Rectal smooth muscle tissue (tissue), 1 donor: ENCODE results near the gene ABHD17C.
A peak's percentile ranks its signal among the peaks of the same experiment; 100 is the strongest.

Source experiments
- H3K27ac ChIP-seq: one replicate; pipeline ENCODE4 v1.7.0; 2013; ENCODE audit warnings: low read depth, low read length, inconsistent platforms
- H3K27me3 ChIP-seq: one replicate; pipeline ENCODE4 v1.7.0; 2013; ENCODE audit warnings: low read length; ENCODE audit not compliant: control insufficient read depth, insufficient read depth
- H3K36me3 ChIP-seq: one replicate; pipeline ENCODE4 v1.7.0; 2013; ENCODE audit warnings: low read length; ENCODE audit not compliant: control insufficient read depth, insufficient read depth
- H3K4me1 ChIP-seq: one replicate; pipeline ENCODE4 v1.7.0; 2013; ENCODE audit warnings: low read length; ENCODE audit not compliant: control insufficient read depth, insufficient read depth
- H3K4me3 ChIP-seq: one replicate; pipeline ENCODE4 v1.7.0; 2013; ENCODE audit warnings: low read length
- H3K9ac ChIP-seq: one replicate; pipeline ENCODE4 v1.7.0; 2013; ENCODE audit warnings: low read length

ABHD17C gene

DNA sequence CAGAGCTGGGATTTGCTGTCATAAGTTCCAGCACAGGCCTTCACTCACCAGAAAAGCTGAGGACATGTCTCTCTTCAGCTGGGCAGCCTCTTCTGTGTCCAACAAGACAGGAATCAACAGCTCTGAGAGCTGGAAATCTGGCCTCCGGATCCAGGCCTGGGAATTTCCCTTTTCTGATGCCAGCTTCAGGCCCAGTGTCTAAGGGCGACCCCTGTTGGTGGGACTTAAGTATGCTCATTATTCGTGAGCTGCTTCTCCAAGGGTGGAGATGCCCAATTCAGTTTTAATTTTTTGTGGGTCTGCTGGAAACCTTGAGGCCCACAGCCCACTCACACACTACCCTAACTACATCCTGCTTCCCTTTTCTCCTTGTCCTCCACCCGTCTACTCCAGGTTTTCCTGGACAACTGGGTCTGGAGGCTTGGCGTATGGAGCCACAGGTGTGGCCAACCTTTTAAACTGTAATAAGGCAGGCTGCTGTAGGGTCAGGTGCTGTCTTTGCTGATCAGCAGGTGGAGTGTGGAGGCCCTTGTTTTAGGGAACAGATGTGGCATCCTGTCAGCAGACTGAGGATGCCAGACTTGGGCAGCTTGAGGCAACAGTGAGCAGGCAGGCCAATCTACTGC lies 81.4 kb downstream of the ABHD17C start:
- Histone ChIP-seq H3K9ac (no peak overlapping the region), H3K27me3 (no peaks in the 10 kb centered on the region), H3K4me1 (peaks cover 7% of the 10 kb centered on the region), H3K36me3 (no peaks in the 10 kb centered on the region), H3K27ac (no peak overlapping the region), H3K4me3 (no peak overlapping the region)

DNA sequence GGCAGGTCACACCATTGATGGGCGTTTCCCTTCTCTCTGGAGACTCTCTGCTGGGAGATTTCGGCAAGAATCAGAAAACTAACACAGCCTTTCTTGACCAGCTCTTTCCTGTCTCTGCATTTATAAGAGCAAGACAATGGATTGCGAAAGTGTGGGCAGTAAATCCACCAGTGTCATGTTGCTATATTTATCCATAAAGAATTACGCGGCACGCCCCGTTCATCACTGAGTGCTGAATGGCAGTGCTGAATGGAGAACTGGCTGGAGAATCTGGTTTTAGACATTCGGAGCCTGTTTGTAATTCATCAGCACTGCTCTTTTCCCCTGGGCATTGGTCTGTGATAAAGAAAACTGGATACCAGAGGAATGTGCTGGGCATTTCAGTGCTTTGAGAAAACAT lies 82.0 kb downstream of the ABHD17C start:
- Histone ChIP-seq H3K4me1 (peaks cover 7% of the 10 kb centered on the region), H3K27me3 (no peaks in the 10 kb centered on the region), H3K36me3 (no peaks in the 10 kb centered on the region), H3K9ac (no peak overlapping the region), H3K4me3 (no peak overlapping the region), H3K27ac (no peak overlapping the region)

DNA sequence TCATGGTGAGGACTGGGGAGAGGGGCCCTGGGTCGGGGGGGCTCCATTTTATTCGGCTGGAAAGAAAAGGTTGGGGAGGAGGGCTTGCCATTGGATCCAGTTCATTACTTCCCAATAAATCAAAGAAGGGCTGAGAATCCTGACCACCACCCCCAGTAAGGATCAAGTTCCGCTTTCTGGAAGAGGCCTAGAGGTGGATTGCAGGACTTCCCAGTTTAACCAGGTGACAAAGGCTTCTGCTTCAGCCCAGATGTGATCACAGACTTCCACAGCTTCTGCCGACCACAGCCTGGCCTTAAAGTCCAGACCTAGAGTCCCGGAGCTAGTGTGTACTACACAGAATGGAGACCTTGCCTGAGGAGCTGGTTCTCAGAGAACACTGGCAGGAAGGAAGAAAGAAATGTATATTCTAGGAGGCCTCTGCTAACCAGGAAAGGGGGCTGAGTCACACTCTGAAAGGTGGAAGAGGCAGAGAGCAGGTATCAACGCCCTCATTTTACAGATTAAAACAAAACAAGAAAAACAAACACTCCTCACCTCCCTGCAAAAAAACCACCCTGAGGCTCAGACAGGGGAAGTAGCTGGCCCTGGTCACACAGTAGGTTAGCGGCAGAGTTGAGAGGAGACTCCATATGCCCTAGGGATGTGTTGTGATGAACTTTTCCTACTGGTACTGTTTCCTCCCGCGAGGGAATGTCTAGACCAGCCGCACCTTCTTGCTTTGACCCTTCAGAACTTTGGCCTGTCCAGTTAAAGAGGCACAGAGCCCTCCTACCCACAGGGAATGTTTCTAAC lies 82.9 kb downstream of the ABHD17C start:
- Histone ChIP-seq H3K4me1 (peaks cover 7% of the 10 kb centered on the region), H3K27ac (no peak overlapping the region), H3K9ac (no peak overlapping the region), H3K4me3 (no peak overlapping the region), H3K27me3 (no peaks in the 10 kb centered on the region), H3K36me3 (no peaks in the 10 kb centered on the region)

DNA sequence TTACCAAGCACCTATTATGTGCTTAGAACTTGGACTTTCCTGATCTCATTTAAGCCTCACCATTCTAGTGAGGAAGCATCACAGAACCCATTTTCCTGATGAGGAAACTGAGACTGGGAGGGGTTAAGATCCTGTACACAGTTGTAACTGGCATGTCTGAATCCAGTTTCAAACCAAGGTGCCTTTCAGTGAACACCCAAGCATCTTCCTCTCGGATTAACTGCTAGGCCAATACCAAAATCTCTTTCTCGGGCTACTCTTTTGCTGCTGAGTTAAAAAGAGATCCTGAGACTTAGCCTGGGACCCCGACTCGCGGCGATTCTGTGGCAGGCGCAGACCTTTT lies 83.5 kb downstream of the ABHD17C start:
- Histone ChIP-seq H3K27me3 (no peaks in the 10 kb centered on the region), H3K4me1 (peaks cover 7% of the 10 kb centered on the region), H3K4me3 (peak overlapping the region; percentile 60), H3K36me3 (no peaks in the 10 kb centered on the region), H3K27ac (no peak overlapping the region), H3K9ac (no peak overlapping the region)

DNA sequence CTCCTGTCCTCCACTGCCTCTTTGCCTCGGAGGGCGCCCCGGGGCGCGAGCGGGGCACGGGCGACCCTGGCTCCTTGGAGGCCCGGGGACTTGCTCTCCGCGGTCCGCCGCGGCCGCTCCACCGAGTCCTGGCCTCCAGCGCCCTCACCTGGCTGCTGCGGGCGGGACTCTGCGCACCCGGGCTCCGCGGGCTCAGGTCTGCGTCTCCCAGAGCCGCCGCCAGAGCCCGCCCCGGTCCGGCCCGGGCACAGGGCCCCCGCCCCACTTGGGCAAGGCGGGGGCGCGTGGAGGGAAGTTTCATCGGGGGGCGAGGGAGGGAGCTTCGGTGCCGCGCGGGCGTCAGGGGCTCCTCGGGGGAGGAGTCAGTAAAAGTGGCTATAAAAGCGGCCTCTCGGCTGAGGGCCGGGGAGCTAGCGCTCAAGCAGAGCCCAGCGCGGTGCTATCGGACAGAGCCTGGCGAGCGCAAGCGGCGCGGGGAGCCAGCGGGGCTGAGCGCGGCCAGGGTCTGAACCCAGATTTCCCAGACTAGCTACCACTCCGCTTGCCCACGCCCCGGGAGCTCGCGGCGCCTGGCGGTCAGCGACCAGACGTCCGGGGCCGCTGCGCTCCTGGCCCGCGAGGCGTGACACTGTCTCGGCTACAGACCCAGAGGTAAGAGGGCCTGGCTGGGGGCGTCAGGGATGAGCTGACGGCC lies 84.0 kb downstream of the ABHD17C start, which contains the start of gene CEMIP:
Gene CEMIP, plus strand, starts transcription at position 407 of the 694 bp plus-strand sequence. CDS start 94,510 bp downstream, outside the sequence.
- H3K36me3 ChIP-seq, result no peaks in the 10 kb centered on the region
- H3K27ac ChIP-seq, result no peak within 1 kb of the TSS
- no peak within 1 kb of the TSS for H3K9ac ChIP-seq
- peak within 1 kb of the TSS; percentile 60 for H3K4me3 ChIP-seq
- H3K27me3 ChIP-seq, result no peaks in the 10 kb centered on the region
- peaks cover 7% of the 10 kb centered on the region for H3K4me1 ChIP-seq

DNA sequence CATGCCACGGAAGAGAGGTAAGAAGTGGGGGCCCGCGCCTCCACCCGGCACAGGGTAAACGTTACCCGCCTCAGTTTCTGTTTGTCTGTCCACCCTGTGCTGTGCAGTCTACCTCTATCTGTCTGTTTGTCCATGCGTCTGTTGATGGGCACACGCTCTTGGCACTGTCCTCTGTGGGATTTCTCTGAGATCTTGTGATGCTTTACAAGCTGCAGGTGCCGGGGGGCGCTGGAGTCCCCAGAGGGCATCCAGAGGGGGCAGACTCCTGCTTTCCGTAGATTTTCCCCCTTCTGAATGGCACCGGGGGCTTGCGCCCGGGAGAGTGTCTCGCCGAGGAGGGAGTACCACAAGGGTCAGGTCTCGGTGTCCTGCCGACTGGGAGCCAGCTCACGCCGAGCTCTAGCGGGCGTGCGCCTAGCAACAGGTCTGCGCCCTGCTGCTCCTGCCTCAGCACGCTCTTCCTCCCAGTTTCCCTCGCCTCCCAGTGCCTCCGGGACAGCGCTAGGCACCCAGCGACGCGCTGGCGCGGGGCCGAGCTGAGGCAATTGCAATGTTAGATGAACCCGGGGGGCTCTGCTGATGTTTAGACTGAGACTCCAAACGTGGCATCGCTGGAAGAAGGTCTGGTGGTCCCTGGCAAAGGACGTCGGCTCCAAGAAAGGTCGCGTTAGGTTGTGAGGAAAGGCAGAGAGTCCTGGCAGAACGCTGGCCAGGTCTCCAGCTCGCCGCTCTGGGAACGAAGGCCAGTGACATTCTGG lies 84.7 kb downstream of the ABHD17C start:
- peaks cover 7% of the 10 kb centered on the region for H3K4me1 ChIP-seq
- H3K27ac ChIP-seq, result no peak overlapping the region
- H3K27me3 ChIP-seq, result no peaks in the 10 kb centered on the region
- H3K36me3 ChIP-seq, result no peaks in the 10 kb centered on the region
- H3K4me3 ChIP-seq, result peak overlapping the region; percentile 60
- H3K9ac ChIP-seq, result no peak overlapping the region

DNA sequence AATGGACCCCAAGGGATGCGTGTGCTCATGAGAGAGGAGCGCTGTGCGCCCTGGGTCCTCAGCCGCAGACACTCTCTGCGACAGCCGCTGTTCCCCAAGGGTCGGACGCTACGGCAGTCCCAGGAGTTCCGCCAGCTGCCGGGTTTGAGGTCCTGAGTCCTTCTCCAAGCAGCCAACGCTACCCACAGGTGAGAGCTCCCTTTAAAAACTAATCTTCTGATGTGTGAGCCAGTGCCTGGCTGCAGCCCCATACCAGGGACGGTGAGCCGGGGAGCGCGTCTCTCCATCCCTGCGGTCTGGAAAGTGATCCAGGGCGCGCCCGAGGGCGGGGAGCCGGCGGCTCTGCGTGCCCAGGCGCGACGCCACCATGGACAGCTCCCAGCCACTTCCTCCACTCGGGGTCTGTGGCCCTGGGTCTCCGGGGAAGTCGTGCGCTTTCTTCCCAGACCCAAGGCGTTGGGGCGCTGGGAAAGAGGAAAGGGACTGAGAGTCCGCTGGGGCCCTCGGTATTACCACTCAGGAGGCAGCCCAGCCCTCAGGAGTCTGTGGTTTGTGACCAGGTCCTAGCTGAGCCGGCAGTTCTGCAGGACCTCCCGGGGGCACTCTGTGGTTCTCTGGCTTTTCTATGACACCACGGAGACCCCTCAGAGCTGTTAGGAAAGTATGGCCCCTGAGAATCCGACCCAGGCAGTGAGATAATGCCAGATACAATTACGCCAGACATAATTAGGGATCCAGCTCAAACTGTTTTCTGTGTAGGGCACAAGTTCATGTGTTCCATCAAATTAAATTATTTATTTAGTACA lies 85.5 kb downstream of the ABHD17C start:
- Histone ChIP-seq H3K36me3 (no peaks in the 10 kb centered on the region), H3K4me3 (peak overlapping the region; percentile 60), H3K4me1 (peaks cover 7% of the 10 kb centered on the region), H3K9ac (no peak overlapping the region), H3K27ac (no peak overlapping the region), H3K27me3 (no peaks in the 10 kb centered on the region)

DNA sequence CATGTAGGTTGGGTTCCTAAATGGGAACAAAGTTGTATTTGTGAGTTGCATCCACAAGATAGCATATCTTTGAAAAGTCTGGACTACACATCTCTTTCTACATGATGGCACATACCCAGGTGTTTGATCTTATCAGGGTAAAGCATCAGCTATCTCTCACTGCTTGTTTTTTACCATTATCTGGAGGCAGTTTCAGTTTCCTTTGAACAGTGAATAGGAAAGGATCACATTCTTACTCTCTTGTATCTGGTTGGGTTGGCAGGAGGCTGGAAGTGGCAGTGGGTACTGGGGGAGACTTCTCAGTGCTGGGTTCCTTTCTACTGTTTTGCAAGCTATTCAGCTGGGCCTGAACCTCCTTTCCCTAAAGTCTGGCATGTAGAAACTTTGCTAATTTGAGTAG lies 88.2 kb downstream of the ABHD17C start:
- no peak overlapping the region for H3K9ac ChIP-seq

DNA sequence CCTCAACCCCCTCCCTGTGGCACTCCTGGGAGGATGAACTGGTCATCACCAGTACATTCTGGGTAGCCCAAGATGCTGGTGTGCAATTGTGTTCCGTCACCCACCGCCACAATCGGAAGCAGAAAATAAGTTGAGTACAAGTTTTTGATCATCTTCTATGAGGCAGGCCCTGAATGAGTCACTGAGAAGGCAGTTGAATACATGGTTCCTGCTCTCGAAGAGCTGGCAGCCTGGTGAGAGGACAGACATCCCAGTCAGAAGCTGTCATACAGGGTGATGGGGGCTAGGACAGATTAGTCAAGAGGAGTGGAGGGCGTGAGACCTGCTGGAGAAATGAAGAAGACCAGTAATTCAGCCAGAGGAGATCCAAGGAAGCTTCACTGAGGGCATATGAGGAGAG lies 90.2 kb downstream of the ABHD17C start:
- Histone ChIP-seq H3K4me1 (no peaks in the 10 kb centered on the region), H3K36me3 (no peaks in the 10 kb centered on the region), H3K27ac (no peak overlapping the region), H3K27me3 (no peaks in the 10 kb centered on the region), H3K4me3 (no peak overlapping the region), H3K9ac (no peak overlapping the region)

More for the DNA sequence above, 88.2 kb downstream of the ABHD17C start:
- Histone ChIP-seq H3K27me3 (no peaks in the 10 kb centered on the region), H3K27ac (no peak overlapping the region), H3K36me3 (no peaks in the 10 kb centered on the region), H3K4me3 (no peak overlapping the region), H3K4me1 (peaks cover 4% of the 10 kb centered on the region)

DNA sequence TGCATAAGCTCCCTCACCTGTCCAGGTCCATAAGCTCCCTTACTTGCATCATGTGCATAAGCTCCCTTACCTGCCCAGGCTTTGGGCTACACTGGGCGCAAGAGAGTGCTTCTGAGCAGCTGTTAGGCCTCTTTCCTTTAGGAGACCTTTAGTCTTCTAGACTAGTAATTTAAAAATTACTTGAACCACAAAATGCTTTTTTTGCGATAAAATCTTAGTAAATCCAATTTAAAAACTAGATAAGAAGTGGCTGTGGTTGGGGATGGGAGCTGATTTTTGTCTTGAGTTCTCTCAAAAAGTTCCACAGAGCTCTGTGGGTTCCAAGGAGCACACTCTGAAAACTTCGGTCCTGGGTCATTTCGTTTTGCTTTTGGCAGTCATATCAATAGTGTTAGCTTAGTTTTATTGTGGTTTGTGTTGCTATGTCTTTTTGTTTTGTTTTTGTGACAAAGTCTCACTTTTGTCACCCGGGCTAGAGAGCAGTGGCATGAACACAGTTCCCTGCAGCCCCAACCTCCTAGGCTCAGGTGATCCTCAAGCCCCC lies 90.8 kb downstream of the ABHD17C start:
- Histone ChIP-seq H3K4me1 (no peaks in the 10 kb centered on the region), H3K4me3 (no peak overlapping the region), H3K36me3 (no peaks in the 10 kb centered on the region), H3K27me3 (no peaks in the 10 kb centered on the region), H3K27ac (no peak overlapping the region), H3K9ac (no peak overlapping the region)

DNA sequence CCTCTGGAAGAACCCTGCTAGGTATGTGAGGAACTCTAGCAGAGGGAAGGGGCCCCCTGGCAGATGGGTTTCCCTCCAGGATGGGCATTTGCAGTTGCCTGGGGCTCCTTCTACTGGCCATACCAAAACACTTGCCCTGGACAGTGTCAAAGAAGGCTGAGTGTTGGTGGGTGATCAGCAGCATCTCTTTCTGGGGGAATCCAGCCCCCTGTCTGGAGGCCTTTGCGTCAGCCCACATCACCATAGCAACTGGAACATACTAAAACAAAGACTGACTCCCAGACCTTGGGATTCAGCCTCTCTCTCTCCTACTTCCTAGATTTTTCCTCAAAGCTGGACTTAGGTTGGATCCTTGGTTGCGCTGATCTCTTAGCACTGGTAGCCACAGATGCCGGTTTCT lies 92.2 kb downstream of the ABHD17C start:
- no peaks in the 10 kb centered on the region for H3K36me3 ChIP-seq
- H3K27ac ChIP-seq, result no peak overlapping the region
- H3K4me1 ChIP-seq, result no peaks in the 10 kb centered on the region
- no peak overlapping the region for H3K4me3 ChIP-seq
- H3K27me3 ChIP-seq, result no peaks in the 10 kb centered on the region
- no peak overlapping the region for H3K9ac ChIP-seq
